Thyroid gland (tissue), 4 donors: ENCODE data around the gene NR1H2. TPM values are rescaled to one million over a fixed set of nuclear protein-coding genes. Genes with fewer than 3 reads are reported as not detected.

ENCODE experiments used
- DNase-seq, 2 donors: peaks; one replicate each; pipeline ENCODE4 v3.0.0-alpha.2; 2019
- H3K27ac ChIP-seq, 3 donors: fragments of 200-600 bp; sonication (generic); 1 replicate in 2 of 3; 2 replicates in 1 of 3; pipeline ENCODE4 v1.5.1; 2016 to 2019; ENCODE audit warnings: mild to moderate bottlenecking in 1 of 3, moderate library complexity in 1 of 3
- H3K27me3 ChIP-seq: fragments of 200-600 bp; sonication (generic); one replicate; pipeline ENCODE4 v1.5.1; 2019
- H3K36me3 ChIP-seq, 2 donors: fragments of 200-600 bp; sonication (generic); one replicate each; pipeline ENCODE4 v1.5.1; 2016 to 2019
- H3K4me1 ChIP-seq, 2 donors: fragments of 200-600 bp; sonication (generic); one replicate each; pipeline ENCODE4 v1.5.1; 2017 to 2019
- H3K4me3 ChIP-seq, 3 donors: fragments of 200-600 bp; sonication (generic); replicated peaks in 1 of 3; 1 replicate in 2 of 3; 2 replicates in 1 of 3; pipeline ENCODE4 v1.5.1; 2016; ENCODE audit warnings: mild to moderate bottlenecking in 1 of 3
- H3K9me3 ChIP-seq: fragments of 200-600 bp; sonication (generic); one replicate; pipeline ENCODE4 v1.5.1; 2017
- POLR2A ChIP-seq, 2 donors: fragments of 450-650 bp; IDR thresholded peaks; one replicate each; pipeline ENCODE4 v1.6.1; 2017; ENCODE audit warnings: antibody characterized with exemption in 2 of 2, mild to moderate bottlenecking in 2 of 2, moderate library complexity in 1 of 2
- WGBS, 2 donors: methylation state at CpG; one replicate each; pipeline ENCODE4 v1.1.5; 2017; 5-methylcytosine and 5-hydroxymethylcytosine counted together
- intact Hi-C: fragments of 100-400 bp; cut with DNase I; formaldehyde crosslinking; loops from one replicate; pipeline ENCODE4 v1.15.1; 2023
- total RNA-seq, 4 donors: library from RNA; depleted of rRNA; stranded (reverse); fragments of >200 nt; gene quantifications; one replicate each; pipeline ENCODE4 v1.2.3, GENCODE V29; 2016
- TF ChIP-seq, protein P1 (sequence below), 6 experiments: fragments of 200-600 bp in 3 of 6; fragments of 450-650 bp in 3 of 6; sonication (generic) in 3 of 6; IDR thresholded peaks; one replicate each; pipeline ENCODE4 v1.5.1; 2016 to 2019; ENCODE audit warnings: antibody characterized with exemption in 6 of 6, mild to moderate bottlenecking in 2 of 6, inconsistent platforms in 1 of 6, moderate library complexity in 1 of 6

Gene NR1H2
- total RNA-seq, 4 donors from 2014 or later, result 76.4 to 114 (median 100) TPM

DNA sequence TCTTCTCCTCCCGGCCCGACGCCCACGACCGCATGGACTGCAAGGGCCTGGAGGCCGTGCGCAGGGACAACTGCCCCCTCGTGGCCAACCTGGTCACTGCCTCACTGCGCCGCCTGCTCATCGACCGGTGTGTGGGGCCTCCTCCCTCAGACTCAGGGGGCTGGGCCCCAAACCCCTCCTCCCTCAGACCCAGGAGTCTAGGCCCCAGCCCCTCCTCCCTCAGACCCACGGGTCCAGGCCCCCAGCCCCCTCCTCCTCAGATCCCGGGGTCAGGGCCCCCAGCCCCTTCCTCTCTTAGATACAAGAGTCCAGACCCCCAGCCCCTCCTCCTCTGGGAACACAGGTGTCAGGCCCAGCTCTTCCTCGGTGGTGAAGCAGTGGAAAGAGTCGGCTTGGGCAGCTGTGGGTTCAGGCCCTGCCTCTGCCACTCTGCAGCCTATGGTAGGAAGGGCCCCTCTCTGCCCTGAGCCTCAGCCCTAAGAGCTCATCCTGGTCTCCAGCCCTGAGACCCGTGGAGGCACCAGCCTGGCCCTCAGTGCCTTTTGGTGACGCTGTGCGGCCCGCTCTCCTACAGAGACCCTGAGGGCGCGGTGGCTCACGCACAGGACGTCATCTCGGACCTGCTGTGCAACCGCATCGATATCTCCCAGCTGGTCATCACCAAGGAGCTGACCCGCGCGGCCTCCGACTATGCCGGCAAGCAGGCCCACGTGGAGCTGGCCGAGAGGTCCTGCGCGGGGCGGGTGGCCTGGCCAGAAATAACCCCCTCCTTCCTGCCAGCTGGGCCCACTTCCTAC lies 38.8 kb downstream of the NR1H2 start:
- H3K36me3 ChIP-seq, result no peaks in the 10 kb centered on the region
- peaks cover 13% of the 10 kb centered on the region for H3K27me3 ChIP-seq
- H3K4me3 ChIP-seq, result no peak overlapping the region
- H3K9me3 ChIP-seq, result no peaks in the 10 kb centered on the region
- TF ChIP-seq POLR2A (IDR thresholded peaks at IDR 0.05), result no peak
- TF ChIP-seq, protein P1, sequence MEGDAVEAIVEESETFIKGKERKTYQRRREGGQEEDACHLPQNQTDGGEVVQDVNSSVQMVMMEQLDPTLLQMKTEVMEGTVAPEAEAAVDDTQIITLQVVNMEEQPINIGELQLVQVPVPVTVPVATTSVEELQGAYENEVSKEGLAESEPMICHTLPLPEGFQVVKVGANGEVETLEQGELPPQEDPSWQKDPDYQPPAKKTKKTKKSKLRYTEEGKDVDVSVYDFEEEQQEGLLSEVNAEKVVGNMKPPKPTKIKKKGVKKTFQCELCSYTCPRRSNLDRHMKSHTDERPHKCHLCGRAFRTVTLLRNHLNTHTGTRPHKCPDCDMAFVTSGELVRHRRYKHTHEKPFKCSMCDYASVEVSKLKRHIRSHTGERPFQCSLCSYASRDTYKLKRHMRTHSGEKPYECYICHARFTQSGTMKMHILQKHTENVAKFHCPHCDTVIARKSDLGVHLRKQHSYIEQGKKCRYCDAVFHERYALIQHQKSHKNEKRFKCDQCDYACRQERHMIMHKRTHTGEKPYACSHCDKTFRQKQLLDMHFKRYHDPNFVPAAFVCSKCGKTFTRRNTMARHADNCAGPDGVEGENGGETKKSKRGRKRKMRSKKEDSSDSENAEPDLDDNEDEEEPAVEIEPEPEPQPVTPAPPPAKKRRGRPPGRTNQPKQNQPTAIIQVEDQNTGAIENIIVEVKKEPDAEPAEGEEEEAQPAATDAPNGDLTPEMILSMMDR (IDR thresholded peaks at IDR 0.05), result peak; percentile 68 to 95 (median 74)
- H3K27ac ChIP-seq, result no peak overlapping the region
- peaks cover 0 to 6% of the 10 kb centered on the region in 2 donors for H3K4me1 ChIP-seq
- intact Hi-C loops, result loop anchor here (5.0 kb wide), 1 partner anchor 53 kb away; no protein-coding TSS in a partner anchor
- DNase-seq, result peak; percentile 74 to 76
- WGBS, 2 donors, result 46 to 50% methylated on average over 15 to 28 of the region's 37 CpGs

DNA sequence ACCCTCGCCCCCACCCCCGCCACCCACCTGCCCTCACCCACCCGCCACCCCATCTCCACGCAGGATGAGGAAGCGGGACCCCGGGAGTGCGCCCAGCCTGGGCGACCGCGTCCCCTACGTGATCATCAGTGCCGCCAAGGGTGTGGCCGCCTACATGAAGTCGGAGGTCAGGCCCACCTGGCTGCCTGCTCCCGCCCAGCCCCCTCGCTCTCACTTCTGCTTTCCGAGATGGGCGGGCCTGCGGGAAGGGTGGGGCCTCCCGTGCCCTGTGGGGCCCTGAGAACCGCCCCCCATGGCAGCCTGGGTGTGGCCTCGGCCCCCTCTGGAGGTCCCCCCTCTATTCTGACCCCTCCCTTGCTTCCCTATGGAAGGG lies 39.4 kb downstream of the NR1H2 start:
- WGBS, 2 donors, result 84 to 93% methylated on average over 4 to 22 of the region's 22 CpGs
- Histone ChIP-seq H3K27me3 (peaks cover 13% of the 10 kb centered on the region), H3K9me3 (no peaks in the 10 kb centered on the region), H3K4me1 (peaks cover 0 to 6% of the 10 kb centered on the region in 2 donors), H3K4me3 (no peak overlapping the region), H3K36me3 (no peaks in the 10 kb centered on the region), H3K27ac (no peak overlapping the region)
- no peak for TF ChIP-seq POLR2A (IDR thresholded peaks at IDR 0.05)
- TF ChIP-seq, protein P1 (IDR thresholded peaks at IDR 0.05), result no peak
- intact Hi-C loops, result loop anchor here (5.0 kb wide), 1 partner anchor 53 kb away; no protein-coding TSS in a partner anchor
- DNase-seq, result no peak

DNA sequence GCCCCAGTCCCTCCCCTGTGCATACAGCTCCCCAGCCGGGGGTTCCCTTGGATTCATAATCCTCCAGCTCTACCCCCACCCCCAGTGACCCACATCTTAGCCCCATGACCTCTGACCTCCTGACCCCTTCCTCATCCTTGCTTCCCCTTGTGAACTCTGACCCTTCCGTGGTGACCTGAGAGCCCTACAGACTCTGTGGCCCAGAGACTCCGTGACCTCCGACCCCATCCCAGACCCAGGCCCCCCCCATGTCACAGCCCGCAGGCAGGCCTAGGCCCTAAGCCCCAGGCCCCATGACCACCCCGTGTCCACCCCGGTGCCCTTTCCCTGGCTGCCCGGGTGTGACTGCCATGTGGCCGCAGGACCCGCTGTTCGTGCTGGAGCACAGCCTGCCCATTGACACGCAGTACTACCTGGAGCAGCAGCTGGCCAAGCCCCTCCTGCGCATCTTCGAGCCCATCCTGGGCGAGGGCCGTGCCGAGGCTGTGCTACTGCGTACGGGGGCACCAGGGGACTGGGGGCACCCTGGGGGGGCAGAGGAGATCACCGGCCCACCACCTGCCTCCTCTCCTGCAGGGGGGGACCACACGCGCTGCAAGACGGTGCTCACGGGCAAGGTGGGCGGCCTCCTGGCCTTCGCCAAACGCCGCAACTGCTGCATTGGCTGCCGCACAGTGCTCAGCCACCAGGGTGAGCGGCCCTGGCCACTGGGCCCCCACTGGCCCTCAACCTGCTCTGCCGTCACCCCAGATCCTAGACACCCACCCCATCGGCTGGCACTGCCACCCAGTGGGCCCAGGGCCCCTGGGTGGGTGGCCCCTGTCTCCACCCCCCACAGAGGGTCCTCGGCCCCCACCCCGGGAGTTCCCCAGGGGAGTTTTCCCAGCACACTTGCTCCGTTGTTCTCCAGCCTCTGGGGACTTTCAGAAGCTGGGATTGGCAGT lies 40.0 kb downstream of the NR1H2 start:
- Histone ChIP-seq H3K27ac (no peak overlapping the region), H3K4me3 (no peak overlapping the region), H3K9me3 (no peaks in the 10 kb centered on the region), H3K36me3 (no peaks in the 10 kb centered on the region), H3K4me1 (peaks cover 0 to 6% of the 10 kb centered on the region in 2 donors), H3K27me3 (peaks cover 13% of the 10 kb centered on the region)
- 84 to 92% methylated on average over 9 to 19 of the region's 35 CpGs for WGBS, 2 donors
- intact Hi-C loops, result loop anchor here (5.0 kb wide), 1 partner anchor 54 kb away; no protein-coding TSS in a partner anchor
- TF ChIP-seq POLR2A (IDR thresholded peaks at IDR 0.05), result no peak
- TF ChIP-seq, protein P1 (IDR thresholded peaks at IDR 0.05), result no peak
- no peak for DNase-seq

DNA sequence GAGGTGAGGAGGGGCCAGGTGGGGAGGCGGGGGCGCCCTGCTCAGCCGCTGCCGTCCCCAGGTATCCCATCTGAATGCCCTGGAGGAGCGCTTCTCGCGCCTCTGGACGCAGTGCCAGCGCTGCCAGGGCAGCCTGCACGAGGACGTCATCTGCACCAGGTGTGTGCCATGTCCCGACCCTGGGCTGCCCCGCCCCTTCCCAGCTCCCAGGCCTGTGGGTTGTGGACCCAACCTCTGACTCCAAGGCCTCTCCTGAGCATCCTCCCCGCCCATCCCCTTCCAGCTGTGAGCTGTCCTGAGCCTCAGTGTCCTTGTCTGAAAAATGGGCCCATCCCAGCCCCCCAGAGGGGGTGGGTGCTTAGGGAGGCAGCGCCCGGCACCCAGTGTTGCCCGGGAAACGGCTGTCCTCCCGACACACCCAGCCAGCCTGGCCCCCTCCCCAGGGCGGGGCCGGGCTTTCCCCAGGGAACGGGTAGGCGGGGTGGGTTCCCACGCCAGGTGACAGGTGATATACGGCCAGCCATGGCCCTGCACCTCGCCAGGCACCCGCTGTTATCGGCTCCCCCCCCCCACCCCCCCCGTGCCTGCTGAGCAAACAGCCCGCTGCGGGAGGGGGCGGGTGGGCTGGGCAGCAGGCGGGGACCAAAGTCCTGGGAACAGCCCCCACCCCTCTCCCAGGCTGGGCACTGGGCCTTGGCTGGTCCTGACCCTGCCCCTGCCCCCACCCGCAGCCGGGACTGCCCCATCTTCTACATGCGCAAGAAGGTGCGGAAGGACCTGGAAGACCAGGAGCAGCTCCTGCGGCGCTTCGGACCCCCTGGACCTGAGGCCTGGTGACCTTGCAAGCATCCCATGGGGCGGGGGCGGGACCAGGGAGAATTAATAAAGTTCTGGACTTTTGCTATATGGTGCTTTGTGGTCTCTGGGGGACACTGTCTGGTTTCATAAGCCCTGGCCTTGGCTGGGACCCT lies 41.1 kb downstream of the NR1H2 start:
- Histone ChIP-seq H3K27ac (no peak overlapping the region), H3K36me3 (no peaks in the 10 kb centered on the region), H3K4me1 (peaks cover 0 to 6% of the 10 kb centered on the region in 2 donors), H3K4me3 (no peak overlapping the region), H3K9me3 (no peaks in the 10 kb centered on the region), H3K27me3 (peaks cover 13% of the 10 kb centered on the region)
- no peak for TF ChIP-seq POLR2A (IDR thresholded peaks at IDR 0.05)
- TF ChIP-seq, protein P1 (IDR thresholded peaks at IDR 0.05), result no peak
- 86 to 88% methylated on average over 14 to 19 of the region's 42 CpGs for WGBS, 2 donors
- no peak for DNase-seq
- intact Hi-C loops, result loop anchor here (5.0 kb wide), 1 partner anchor 55 kb away; no protein-coding TSS in a partner anchor
